GM20431 (cell line): ENCODE results near the gene CSF1R.

ENCODE experiments used
- in situ Hi-C: fragments of 300-500 bp; cut with MseI, MboI; formaldehyde crosslinking; loops from one replicate; pipeline ENCODE4 v1.15.0; 2020; ENCODE audit warnings: low sequenced_read_pairs; ENCODE audit not compliant: unreplicated experiment

Gene CSF1R

GRCh38 chr5:150077060-150077459 lies 9.3 kb downstream of the CSF1R start:
- in situ Hi-C loops, result loop anchor here (10.0 kb wide), 1 partner anchor 48 kb away; no protein-coding TSS in a partner anchor

- in situ Hi-C loops, result loop anchor here (10.0 kb wide), 1 partner anchor 49 kb away; no protein-coding TSS in a partner anchor
Observed at GRCh38 chr5:150075806-150076205, 10.5 kb downstream of the CSF1R start.

GRCh38 chr5:150075233-150075632 lies 11.1 kb downstream of the CSF1R start:
- in situ Hi-C loops, result loop anchor here (10.0 kb wide), 1 partner anchor 50 kb away; no protein-coding TSS in a partner anchor

DNA sequence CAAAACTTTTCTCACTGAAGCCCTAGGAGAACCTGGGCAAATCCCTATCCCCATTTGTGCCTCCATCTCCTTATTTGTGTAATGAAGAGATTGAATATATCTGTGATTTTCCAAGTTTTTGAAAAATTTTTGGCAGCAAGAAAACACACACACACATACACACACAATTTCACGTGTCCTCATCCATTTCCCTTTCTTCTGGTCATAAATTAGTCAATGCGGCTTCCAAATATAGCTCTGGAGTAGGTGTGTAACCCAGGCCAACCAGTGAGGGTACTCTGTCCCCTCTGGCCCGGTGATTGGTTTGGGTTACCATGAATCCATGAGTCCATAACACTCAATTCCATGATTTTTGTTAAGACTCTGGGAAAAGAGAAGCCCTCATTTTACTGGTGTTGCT lies 12.7 kb downstream of the CSF1R start:
- in situ Hi-C loops, result loop anchor here (10.0 kb wide), 1 partner anchor 51 kb away; no protein-coding TSS in a partner anchor

- in situ Hi-C loops, result loop anchor here (10.0 kb wide), 1 partner anchor 52 kb away; no protein-coding TSS in a partner anchor
Observed at GRCh38 chr5:150073086-150073625, 13.2 kb downstream of the CSF1R start.

- in situ Hi-C loops, result loop anchor here (10.0 kb wide), 1 partner anchor 54 kb away; no protein-coding TSS in a partner anchor
Observed at GRCh38 chr5:150070821-150071220, 15.5 kb downstream of the CSF1R start.

DNA sequence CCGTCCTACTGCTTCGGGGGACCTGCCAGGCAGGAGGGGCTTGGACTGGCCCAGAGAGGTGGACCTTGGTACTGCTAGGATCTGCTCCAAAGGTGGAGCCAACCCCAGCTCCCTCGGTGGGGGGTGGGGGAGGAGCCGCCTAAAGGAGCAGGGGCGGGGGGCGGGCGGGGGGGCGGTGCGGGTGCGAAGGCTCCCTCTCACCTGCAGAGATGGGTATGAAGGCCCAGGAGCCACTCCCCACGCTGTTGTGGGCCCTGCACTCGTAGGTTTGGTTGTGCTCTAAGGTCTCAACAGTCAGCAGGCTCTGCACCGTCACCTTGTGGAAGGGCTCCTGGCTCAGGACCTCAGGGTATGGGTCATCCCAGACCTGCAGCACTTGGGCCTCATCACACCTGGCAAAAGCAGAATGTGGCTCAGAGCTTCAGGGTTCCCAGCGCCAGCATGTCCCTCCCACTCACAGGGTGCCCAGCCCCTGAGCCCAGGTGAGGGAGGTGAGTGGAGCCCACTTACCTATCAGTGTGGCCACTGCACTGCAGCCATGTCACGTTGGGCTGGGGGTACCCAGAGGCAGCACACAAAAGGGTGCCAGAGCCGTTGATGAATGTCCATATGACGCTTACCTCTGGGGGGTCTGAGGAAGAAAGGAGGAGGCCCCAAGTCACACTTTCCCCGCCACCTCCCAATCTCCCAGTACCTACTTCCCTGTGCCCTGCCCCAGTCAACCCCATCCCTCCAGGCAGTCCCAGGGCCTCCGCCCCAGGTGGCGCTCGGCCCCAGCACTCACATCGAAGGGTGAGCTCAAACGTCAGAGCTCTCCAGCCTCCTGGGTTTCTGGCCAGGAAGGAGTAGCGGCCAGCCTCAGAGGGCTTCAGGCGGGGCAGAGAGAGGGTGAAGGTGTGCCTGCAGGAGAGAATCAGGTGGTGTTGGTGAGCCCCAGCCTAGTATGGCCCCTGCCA lies 16.4 kb downstream of the CSF1R start:
- in situ Hi-C loops, result loop anchor here (10.0 kb wide), 1 partner anchor 55 kb away; no protein-coding TSS in a partner anchor

DNA sequence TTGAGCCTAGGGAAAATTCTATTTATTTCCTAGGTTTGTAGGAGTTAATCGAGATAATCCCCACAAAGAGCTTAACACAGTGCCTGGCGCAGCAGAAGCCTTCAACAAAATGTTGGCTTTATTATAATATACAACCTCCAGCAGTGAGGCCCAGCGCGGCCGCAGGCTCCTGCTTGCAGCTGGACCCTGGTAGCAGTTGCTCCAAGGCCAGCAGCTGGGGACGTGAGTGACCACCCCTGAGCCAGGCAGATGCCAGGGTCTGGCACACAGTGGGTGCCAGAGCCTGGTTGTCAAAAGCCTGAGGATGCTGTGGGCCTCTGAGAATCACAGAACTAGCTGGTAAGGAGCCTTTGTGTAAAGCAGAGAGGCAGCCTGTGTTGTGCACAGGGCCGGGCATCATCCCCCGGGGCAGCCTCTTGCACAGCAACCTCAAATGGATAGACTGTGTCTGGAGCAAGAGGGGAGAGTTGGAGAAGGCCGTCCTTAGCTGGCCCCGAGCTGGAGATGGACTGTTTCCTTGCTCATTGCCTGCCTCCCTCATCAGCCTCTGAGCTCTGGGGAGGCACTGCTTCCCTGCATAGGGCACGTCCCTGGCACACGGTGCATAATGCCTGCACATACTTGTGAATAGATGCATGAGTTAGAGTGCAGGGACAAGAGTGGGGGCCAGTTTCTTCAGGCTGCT lies 17.3 kb downstream of the CSF1R start:
- in situ Hi-C loops, result no loop called here

GRCh38 chr5:150068472-150068871 lies 17.9 kb downstream of the CSF1R start:
- in situ Hi-C loops, result no loop called here

GRCh38 chr5:150068071-150068470 lies 18.3 kb downstream of the CSF1R start:
- in situ Hi-C loops, result no loop called here

DNA sequence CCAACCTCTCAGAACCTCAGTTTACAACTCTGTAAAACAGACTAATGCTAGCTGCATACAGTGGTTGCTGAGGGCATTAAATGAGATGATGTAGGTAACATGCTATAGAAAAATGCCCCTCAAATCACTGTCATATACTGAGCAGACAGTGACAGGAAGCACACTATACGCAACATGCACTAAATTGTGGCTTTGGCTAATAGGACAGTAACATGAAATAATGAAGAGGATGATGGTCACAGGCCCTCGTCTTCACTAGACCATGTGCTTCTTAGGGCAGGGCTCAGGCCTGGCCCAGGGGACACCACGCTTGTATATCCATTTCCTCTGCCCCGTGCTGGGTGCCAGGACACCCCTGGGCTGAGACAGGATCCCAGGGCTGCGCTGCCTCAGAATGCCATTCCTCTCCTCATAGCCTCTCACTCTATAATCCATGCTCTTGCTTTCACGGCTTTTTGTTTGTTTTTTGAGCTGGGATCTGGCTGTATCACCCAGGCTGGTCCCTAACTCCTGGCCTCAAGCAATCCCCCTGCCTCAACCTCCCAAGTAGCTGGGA lies 18.9 kb downstream of the CSF1R start:
- in situ Hi-C loops, result no loop called here

GRCh38 chr5:150066901-150067396 lies 19.4 kb downstream of the CSF1R start:
- in situ Hi-C loops, result no loop called here

GRCh38 chr5:150066436-150066835 lies 19.9 kb downstream of the CSF1R start:
- in situ Hi-C loops, result no loop called here

DNA sequence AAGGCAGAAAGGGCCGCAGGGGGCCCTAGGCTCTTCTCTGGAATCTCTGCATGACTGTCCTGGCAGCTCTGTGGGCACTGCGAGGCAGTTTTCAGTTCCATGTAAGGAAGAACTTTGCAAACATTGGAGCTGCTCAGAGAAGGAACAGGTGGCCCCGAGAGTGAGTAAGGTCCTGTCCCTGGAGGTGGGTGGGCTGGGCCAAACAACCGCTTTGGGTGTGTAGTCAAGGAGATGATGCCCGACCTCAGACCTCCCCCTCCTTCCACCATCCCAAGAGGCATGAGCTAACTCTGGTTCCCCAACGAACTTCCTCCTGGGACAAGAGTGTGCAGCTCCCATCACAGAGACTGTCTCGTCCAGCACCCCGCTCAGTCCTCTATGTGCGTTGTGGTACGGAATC lies 20.5 kb downstream of the CSF1R start:
- in situ Hi-C loops, result no loop called here

GRCh38 chr5:150065346-150065745 lies 21.0 kb downstream of the CSF1R start:
- in situ Hi-C loops, result no loop called here

GRCh38 chr5:150064681-150065220 lies 21.6 kb downstream of the CSF1R start:
- in situ Hi-C loops, result no loop called here

GRCh38 chr5:150063638-150064037 lies 22.7 kb downstream of the CSF1R start:
- in situ Hi-C loops, result no loop called here

DNA sequence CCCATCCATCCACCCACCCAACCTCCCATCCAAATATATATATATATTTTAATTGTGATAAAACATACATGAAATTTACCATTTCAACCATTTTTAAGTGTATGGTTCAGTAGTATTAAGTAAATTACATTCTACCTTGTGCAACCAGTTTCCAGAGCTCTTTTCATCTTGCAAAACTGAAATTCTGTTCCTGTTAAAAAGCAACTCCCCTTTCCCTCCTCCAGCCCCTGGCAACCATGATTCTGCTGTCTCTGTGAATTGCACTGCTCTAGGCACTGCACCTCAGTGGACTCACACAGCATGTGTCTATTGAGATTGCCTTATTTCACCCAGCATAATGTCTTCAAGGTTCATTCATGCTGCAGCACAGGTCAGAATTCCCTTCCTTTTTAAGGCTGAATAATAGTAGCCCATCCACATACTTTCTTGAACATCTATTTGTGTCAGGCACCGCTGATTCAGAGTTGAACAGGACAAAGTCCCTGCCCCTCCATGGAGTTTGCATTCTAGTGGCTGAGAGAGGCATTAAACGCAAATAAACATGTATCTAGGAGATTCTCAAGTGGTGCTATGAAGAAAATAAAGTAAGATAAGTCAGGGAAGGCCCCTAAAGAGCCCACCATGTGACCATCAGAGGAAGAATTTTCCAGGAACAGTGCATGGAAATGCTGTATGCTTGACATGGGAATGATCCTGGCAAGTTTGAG lies 24.0 kb downstream of the CSF1R start:
- in situ Hi-C loops, result no loop called here

DNA sequence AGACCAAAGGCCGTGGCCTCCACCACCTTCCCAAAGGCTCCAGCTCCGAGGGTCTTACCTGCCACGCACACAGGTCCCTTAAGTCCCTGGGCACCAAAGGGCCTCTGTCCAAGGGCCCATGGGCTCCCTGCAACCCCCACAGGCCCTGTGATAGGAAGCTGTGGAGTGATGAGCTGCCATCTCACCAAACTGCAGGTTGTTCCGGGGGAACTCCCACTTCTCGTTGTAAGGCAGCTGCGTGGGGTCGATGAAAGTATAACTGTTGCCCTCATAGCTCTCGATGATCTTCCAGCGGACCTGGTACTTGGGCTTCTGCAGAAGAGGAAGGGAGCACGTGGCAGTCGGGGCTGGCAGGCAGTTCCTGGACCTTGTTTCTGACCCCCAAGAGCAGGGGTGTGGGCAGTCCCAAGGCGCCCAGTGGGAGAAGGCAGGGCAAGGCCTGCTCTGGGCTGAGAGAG lies 24.8 kb downstream of the CSF1R start:
- in situ Hi-C loops, result no loop called here
